K562 (cell line): ENCODE data around the gene RTL10. TPM values are rescaled to one million over a fixed set of nuclear protein-coding genes. Genes with fewer than 3 reads are reported as not detected.

ENCODE experiments used
- ADNP ChIP-seq: fragments of 200-800 bp; sonication (Bioruptor generic); IDR thresholded peaks from 2 replicates; pipeline ENCODE4 v1.6.1; 2016; ENCODE audit warnings: missing genetic modification characterization, missing compliant biosample characterization
- EGR1 ChIP-seq: fragments of 450-650 bp; conservative IDR thresholded peaks from 2 replicates; pipeline ENCODE4 v1.6.1; 2017; ENCODE audit warnings: mild to moderate bottlenecking
- FOXA3 ChIP-seq, 2 experiments: fragments of 450-650 bp in 1 of 2; sonication (generic) in 1 of 2; formaldehyde crosslinking; IDR thresholded peaks in 1 of 2; conservative IDR thresholded peaks in 1 of 2; 2 replicates each; pipeline versions ENCODE4 v1.4.0 to v1.8.0; 2020 to 2022; ENCODE audit warnings: mild to moderate bottlenecking in 2 of 2, missing genetic modification reagents in 1 of 2
- HEY1 ChIP-seq: fragments of 250-450 bp; sonication (Bioruptor Pico); IDR thresholded peaks from 2 replicates; pipeline ENCODE4 v1.5.0; 2020; ENCODE audit warnings: mild to moderate bottlenecking, moderate library complexity, borderline replicate concordance
- RBM15 ChIP-seq: fragments of 200-400 bp; formaldehyde crosslinking; IDR thresholded peaks from 2 replicates; pipeline ENCODE4 v1.6.1; 2018; ENCODE audit warnings: mild to moderate bottlenecking, low read length, moderate library complexity; ENCODE audit not compliant: insufficient read depth
- SAFB2 ChIP-seq: fragments of 200-400 bp; formaldehyde crosslinking; IDR thresholded peaks from 2 replicates; pipeline ENCODE4 v1.6.1; 2018; ENCODE audit warnings: borderline replicate concordance, low read length, low read depth, moderate library complexity; ENCODE audit not compliant: severe bottlenecking
- SMAD1 ChIP-seq: fragments of 150-350 bp; IDR thresholded peaks from 2 replicates; pipeline ENCODE4 v1.6.1; 2014; ENCODE audit warnings: low read length, low read depth; ENCODE audit not compliant: partially characterized antibody
- SMARCE1 ChIP-seq: fragments of 450-650 bp; IDR thresholded peaks from 2 replicates; pipeline ENCODE4 v1.7.1; 2016; ENCODE audit warnings: mild to moderate bottlenecking
- SMC3 ChIP-seq: conservative IDR thresholded peaks from 2 replicates; pipeline ENCODE4 v1.6.1; 2011; ENCODE audit warnings: low read depth, low read length, improper control_type of control experiment; ENCODE audit not compliant: insufficient read depth
- STAT5A ChIP-seq: IDR thresholded peaks from 2 replicates; pipeline ENCODE4 v1.6.1; 2012; ENCODE audit warnings: low read length, inconsistent platforms, borderline replicate concordance
- U2AF2 ChIP-seq: fragments of 200-400 bp; formaldehyde crosslinking; optimal IDR thresholded peaks from 2 replicates; pipeline ENCODE3; 2017; ENCODE audit warnings: low read depth, mild to moderate bottlenecking, low read length
- ZBTB8A ChIP-seq: fragments of 450-650 bp; IDR thresholded peaks from 2 replicates; pipeline ENCODE4 v1.6.1; 2018; ENCODE audit warnings: mild to moderate bottlenecking, moderate library complexity; ENCODE audit not compliant: partially characterized antibody
- ZFP1 ChIP-seq: fragments of 450-650 bp; formaldehyde crosslinking; IDR thresholded peaks from 2 replicates; pipeline ENCODE4 v1.4.0; 2020; ENCODE audit warnings: mild to moderate bottlenecking, mixed read lengths
- ZNF134 ChIP-seq: fragments of 250-450 bp; sonication (Bioruptor Pico); conservative IDR thresholded peaks from 2 replicates; pipeline ENCODE4 v1.4.0; 2020
- ZNF146 ChIP-seq: IDR thresholded peaks from one replicate; pipeline ENCODE4 v1.6.1; 2018; ENCODE audit warnings: missing compliant biosample characterization; ENCODE audit not compliant: unreplicated experiment
- ZNF589 ChIP-seq: fragments of 200-800 bp; sonication (Bioruptor generic); IDR thresholded peaks from 2 replicates; pipeline ENCODE4 v1.6.1; 2016; ENCODE audit warnings: low read depth, missing genetic modification characterization, missing compliant biosample characterization
- ZNF766 ChIP-seq: fragments of 200-800 bp; sonication (Bioruptor generic); conservative IDR thresholded peaks from 2 replicates; pipeline ENCODE4 v1.6.1; 2016; ENCODE audit warnings: missing genetic modification characterization, missing compliant biosample characterization
- polyA plus RNA-seq, 8 experiments: library from polyadenylated mRNA; depleted of rRNA in 4 of 8; stranded (reverse) in 5 of 8; unstranded in 3 of 8; fragments of >200 nt; fragmentation: Nextera tagmentation in 2 of 8; fragmentation: Illumina TruSeq in 1 of 8; extraction: Ambion mirVana in 2 of 8; extraction: Trizol in 1 of 8; gene quantifications; 2 replicates each; pipeline versions ENCODE4 v1.2.1 to v1.2.3, GENCODE V29; 2011 to 2014; ENCODE audit warnings: inconsistent platforms in 1 of 8, missing spikeins in 1 of 8
- total RNA-seq, 7 experiments: library from RNA; depleted of rRNA in 6 of 7; stranded (reverse); fragments of >200 nt in 6 of 7; fragmentation: Illumina TruSeq in 2 of 7; extraction: Trizol in 2 of 7; gene quantifications; 2 replicates each; pipeline versions ENCODE4 v1.2.1 to v1.2.3, GENCODE V29; 2011 to 2021; ENCODE audit warnings: low replicate concordance in 1 of 7
- TF ChIP-seq, protein P1 (sequence below), 2 experiments: IDR thresholded peaks; 2 replicates each; pipeline ENCODE4 v1.6.1; 2011; ENCODE audit warnings: borderline replicate concordance in 1 of 2, control low read depth in 1 of 2, low read depth in 1 of 2, low read length in 1 of 2, mild to moderate bottlenecking in 1 of 2, mixed read lengths in 1 of 2, moderate library complexity in 1 of 2; ENCODE audit not compliant: insufficient read depth in 1 of 2, insufficient read length in 1 of 2, poor library complexity in 1 of 2, severe bottlenecking in 1 of 2; ENCODE audit errors: extremely low read depth in 1 of 2
- TF ChIP-seq, protein P2 (sequence below): sonication (generic); formaldehyde crosslinking; IDR thresholded peaks from 2 replicates; pipeline ENCODE4 v1.8.1; 2023; ENCODE audit warnings: mild to moderate bottlenecking, missing genetic modification reagents
- TF ChIP-seq, protein P3 (sequence below), 2 experiments: fragments of 250-450 bp in 1 of 2; fragments of 450-650 bp in 1 of 2; sonication (Bioruptor Pico) in 1 of 2; IDR thresholded peaks; 2 replicates each; pipeline versions ENCODE4 v1.6.1 to v1.8.0; 2016 to 2021; ENCODE audit warnings: mild to moderate bottlenecking in 2 of 2, moderate library complexity in 2 of 2, missing compliant biosample characterization in 1 of 2, missing genetic modification characterization in 1 of 2
- TF ChIP-seq, protein P4 (sequence below), 2 experiments: fragments of 450-650 bp in 1 of 2; IDR thresholded peaks; 2 replicates each; pipeline ENCODE4 v1.6.1; 2011 to 2017; ENCODE audit warnings: low read depth in 2 of 2, antibody characterized with exemption in 1 of 2, borderline replicate concordance in 1 of 2, low read length in 1 of 2, mild to moderate bottlenecking in 1 of 2, mixed read lengths in 1 of 2; ENCODE audit not compliant: control insufficient read depth in 1 of 2

The RTL10 gene
- total and polyA plus RNA-seq, 9 of the 15 experiments (the other 6 are each of a cell fraction or from before 2014, with no cell fraction given): 19.8 to 75.5 (median 32.5) TPM

DNA sequence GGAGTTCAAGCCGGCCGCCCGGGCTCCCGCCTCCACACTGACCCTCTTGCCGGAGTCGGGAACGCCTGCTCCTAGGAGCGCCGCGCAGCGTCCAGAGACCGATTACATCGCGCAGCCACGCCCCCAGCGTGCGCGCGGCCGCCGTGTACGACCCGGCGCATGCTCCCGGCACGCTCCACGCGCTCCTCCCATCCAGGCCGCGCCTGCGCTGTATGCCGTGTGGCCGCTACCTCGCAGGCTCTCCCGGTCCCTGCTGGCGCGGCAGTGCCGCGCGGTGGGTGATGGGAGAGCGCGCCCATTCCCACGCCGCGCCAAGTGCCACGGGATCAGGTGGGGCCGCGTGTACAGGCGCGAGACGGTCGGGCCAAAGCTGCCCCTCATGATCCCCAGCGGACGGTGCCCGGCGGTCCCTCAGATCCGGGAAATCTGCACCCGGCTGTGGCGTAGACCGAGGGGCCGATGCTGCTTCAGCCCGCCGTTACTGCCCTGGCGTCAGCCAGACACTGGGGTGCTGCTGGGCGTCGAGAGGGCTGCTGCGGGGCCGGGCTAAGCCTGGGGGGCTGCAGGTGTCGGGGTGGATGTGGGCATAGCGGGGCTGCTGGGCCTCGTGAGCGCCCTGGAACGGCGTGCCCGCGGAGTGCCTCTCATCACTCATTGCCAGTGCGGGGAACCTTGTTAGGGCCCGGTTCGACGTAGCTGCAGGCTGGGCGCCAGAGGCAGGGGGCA lies at the start of gene RTL10, which contains the start of gene GNB1L (continued):
- TF ChIP-seq, protein P1, sequence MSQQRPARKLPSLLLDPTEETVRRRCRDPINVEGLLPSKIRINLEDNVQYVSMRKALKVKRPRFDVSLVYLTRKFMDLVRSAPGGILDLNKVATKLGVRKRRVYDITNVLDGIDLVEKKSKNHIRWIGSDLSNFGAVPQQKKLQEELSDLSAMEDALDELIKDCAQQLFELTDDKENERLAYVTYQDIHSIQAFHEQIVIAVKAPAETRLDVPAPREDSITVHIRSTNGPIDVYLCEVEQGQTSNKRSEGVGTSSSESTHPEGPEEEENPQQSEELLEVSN (IDR thresholded peaks at IDR 0.05; ENCODE audit: borderline replicate concordance in 1 of 2, extremely low read depth in 1 of 2, insufficient read depth in 1 of 2, insufficient read length in 1 of 2, low read depth in 1 of 2, low read length in 1 of 2, poor library complexity in 1 of 2, severe bottlenecking in 1 of 2): peak; percentile 98 to 99
- no peak for TF ChIP-seq EGR1
- TF ChIP-seq HEY1 (CRISPR knock-in tag): no peak
- TF ChIP-seq FOXA3 (CRISPR knock-in tag; conservative IDR thresholded peaks at IDR 0.05 in 1 of 2, IDR thresholded peaks at IDR 0.05 in 1 of 2): no peak
- 0 out of 2 replicates have a peak, but pooled peaks have one; percentile 11 for TF ChIP-seq ZNF134 (CRISPR knock-in tag)
- TF ChIP-seq, protein P2, sequence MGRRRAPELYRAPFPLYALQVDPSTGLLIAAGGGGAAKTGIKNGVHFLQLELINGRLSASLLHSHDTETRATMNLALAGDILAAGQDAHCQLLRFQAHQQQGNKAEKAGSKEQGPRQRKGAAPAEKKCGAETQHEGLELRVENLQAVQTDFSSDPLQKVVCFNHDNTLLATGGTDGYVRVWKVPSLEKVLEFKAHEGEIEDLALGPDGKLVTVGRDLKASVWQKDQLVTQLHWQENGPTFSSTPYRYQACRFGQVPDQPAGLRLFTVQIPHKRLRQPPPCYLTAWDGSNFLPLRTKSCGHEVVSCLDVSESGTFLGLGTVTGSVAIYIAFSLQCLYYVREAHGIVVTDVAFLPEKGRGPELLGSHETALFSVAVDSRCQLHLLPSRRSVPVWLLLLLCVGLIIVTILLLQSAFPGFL (CRISPR knock-in tag): no peak
- no peak for TF ChIP-seq SMARCE1
- no peak for TF ChIP-seq SAFB2
- TF ChIP-seq ZFP1 (CRISPR knock-in tag): no peak
- TF ChIP-seq ZBTB8A: no peak
- peak; percentile 92 for TF ChIP-seq SMAD1
- TF ChIP-seq ZNF766 (CRISPR knock-in tag): no peak
- TF ChIP-seq ADNP (tag): no peak
- TF ChIP-seq U2AF2: no peak
- no peak for TF ChIP-seq STAT5A
- TF ChIP-seq ZNF589 (CRISPR knock-in tag): no peak
- no peak for TF ChIP-seq RBM15
- TF ChIP-seq, protein P3, sequence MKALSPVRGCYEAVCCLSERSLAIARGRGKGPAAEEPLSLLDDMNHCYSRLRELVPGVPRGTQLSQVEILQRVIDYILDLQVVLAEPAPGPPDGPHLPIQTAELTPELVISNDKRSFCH (CRISPR knock-in tag; IDR thresholded peaks at IDR 0.05): no peak
- TF ChIP-seq, protein P3 (tag; IDR thresholded peaks at IDR 0.05): no peak
- TF ChIP-seq ZNF146 (CRISPR knock-in tag): no peak
- TF ChIP-seq, protein P4, sequence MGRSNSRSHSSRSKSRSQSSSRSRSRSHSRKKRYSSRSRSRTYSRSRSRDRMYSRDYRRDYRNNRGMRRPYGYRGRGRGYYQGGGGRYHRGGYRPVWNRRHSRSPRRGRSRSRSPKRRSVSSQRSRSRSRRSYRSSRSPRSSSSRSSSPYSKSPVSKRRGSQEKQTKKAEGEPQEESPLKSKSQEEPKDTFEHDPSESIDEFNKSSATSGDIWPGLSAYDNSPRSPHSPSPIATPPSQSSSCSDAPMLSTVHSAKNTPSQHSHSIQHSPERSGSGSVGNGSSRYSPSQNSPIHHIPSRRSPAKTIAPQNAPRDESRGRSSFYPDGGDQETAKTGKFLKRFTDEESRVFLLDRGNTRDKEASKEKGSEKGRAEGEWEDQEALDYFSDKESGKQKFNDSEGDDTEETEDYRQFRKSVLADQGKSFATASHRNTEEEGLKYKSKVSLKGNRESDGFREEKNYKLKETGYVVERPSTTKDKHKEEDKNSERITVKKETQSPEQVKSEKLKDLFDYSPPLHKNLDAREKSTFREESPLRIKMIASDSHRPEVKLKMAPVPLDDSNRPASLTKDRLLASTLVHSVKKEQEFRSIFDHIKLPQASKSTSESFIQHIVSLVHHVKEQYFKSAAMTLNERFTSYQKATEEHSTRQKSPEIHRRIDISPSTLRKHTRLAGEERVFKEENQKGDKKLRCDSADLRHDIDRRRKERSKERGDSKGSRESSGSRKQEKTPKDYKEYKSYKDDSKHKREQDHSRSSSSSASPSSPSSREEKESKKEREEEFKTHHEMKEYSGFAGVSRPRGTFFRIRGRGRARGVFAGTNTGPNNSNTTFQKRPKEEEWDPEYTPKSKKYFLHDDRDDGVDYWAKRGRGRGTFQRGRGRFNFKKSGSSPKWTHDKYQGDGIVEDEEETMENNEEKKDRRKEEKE (IDR thresholded peaks at IDR 0.05; ENCODE audit: borderline replicate concordance in 1 of 2, control insufficient read depth in 1 of 2, low read depth in 2 of 2, low read length in 1 of 2): no peak
- peak; percentile 39 for TF ChIP-seq SMC3
